ENCODE measurements around the gene RAB30.

The RAB30 gene

GRCh38 chr11:82932564-82932963 lies 139.1 kb downstream of the RAB30 start:
- no peak for DNase-seq

DNA sequence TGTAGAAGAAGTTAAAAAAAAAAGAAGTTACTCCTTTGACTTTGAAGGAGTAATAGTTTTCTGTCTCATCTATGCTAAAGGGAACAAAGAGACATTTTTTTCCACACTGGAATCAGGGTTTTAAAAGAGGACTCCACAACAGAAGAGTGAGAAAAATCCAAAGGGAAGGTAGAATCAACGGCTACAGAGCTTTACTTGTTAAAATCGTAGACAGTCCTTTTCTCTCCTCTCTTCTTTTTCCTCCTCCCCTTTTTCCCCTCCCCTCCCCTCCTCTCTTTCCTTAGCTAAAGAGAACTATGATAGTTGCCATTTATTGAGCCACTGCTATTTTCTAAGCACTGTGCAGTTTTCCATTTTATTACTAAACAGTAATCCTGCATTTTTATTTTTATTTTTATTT lies 141.0 kb downstream of the RAB30 start:
- DNase-seq = no peak

DNA sequence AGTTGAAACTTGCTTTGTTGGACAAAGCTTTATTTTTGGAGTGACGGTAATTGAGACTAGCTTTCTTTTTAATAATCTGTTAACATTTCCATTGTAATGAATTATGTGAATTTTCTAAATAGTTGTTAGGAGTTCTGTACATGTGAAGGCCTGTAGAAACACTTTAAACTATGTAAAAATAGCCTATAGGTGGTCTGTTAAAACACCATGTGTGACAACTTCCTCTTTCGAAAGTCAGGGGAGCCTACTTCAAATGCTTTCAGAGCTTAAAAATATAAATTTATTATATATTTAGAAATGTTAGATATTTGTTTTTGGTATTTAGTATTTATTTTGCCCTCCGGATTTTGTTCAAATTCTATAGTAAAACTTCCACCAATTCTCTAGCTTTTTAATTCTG lies 141.5 kb downstream of the RAB30 start:
- DNase-seq = no peak

- DNase-seq = no peak
These were observed 142.6 kb downstream of the RAB30 start for GRCh38 chr11:82929121-82929520.

DNA sequence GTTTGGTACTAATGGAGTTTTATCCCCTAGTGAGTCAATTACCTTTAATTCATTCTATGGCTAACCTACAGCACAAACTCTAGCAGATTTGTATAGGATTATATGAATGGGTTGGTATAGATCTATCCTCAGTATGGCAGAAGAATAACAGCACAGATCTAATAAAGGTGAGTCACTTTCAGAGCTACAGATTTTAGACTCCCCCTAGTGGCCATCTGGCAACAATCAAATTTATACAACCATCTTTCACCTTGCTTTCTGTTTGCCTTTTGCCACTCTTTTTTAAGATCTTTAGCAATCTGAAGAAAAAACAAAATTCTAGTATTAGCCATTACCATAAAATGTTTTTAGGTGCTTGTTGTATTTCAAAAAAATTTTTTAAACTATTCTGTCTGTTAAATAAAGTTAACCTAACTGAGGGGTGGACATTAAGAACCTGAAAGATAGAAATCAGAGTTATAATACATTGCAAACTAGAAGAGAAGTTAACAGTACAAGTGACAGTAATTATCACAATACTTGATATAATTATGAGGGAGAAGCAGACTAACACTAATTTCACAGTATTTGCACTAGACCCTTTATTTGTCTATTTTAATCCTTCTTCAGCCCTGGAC lies 144.3 kb downstream of the RAB30 start:
- no peak for DNase-seq

DNA sequence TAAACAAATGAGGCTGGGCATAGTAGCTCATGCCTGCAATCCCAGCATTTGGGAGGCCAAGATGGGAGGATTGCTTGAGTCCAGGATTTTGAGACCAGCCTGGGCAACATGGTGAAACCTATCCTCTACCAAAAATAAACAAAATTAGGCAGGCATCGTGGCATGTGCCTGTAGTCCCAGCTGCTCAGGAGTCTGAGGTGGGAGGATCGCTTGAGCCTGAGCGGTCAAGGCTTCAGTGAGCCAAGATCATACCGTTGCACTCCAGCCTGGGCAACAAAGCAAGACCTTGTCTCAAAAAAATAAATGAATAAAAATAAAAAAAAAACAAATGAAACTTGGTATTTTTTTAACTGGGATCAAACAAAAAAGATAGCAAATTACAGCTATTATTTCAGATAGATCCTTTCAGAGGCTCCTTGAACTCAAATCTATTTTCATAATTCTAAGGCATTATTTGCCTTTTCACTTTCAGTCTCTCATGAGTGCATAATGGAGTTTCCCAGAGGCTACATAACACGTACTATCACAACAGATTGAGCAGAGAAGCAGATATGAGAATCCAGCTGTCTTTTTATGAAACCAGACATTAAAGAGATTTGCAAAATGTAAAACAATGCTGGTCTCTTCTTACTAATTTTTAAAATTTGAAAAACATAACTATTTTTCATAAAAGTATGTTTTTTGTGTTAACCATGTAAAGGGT lies 147.0 kb downstream of the RAB30 start:
- DNase-seq = no peak

All from NCI-H524 treated with DMSO at 0.1 percent for 48 hours (cell line).